ENCODE results near the gene SETBP1.

The SETBP1 gene

DNA sequence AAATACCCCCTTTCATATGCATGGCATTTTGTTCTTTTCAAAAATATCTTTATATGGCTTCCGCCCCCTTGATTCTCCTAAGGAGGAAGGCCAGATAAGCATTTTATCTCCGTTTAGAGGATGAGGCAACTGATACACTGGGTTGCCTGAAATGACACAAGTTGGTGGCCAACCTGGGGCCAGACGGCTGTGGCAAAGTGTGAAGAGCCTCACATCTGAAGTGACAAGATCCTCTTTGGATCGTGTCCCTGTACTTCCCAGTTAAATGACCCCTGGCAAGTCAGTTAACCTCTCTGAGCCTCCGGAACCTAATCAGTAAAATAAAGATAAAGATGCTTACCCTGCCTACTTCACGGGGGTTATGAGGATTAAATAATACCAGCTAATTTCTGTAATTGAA lies 4.6 kb downstream of the SETBP1 start:
- peaks cover 44 to 57% of the 10 kb centered on the region in 2 donors for H3K4me1 Mint-ChIP-seq
- no peaks in the 10 kb centered on the region for H3K9me3 Mint-ChIP-seq
- no peak overlapping the region for H3K27ac Mint-ChIP-seq
- peaks cover 49 to 59% of the 10 kb centered on the region in 2 donors for H3K36me3 Mint-ChIP-seq
- H3K27me3 Mint-ChIP-seq = no peaks in the 10 kb centered on the region
- no peak for DNase-seq
- no peak for ATAC-seq (replicated peaks)
- H3K4me3 Mint-ChIP-seq = no peak overlapping the region

- Mint-ChIP-seq H3K9me3 (no peaks in the 10 kb centered on the region), H3K27me3 (no peaks in the 10 kb centered on the region), H3K4me1 (peaks cover 44 to 59% of the 10 kb centered on the region in 2 donors), H3K36me3 (peaks cover 50 to 56% of the 10 kb centered on the region in 2 donors), H3K4me3 (peak overlapping the region in 1 of 2 donors; percentile 37), H3K27ac (peak overlapping the region; percentile 70)
- ATAC-seq (replicated peaks) = no peak
- no peak for DNase-seq
These were observed 5.5 kb downstream of the SETBP1 start for GRCh38 chr18:44686156-44686555.

- no peak for DNase-seq
- no peaks in the 10 kb centered on the region for H3K9me3 Mint-ChIP-seq
- no peaks in the 10 kb centered on the region for H3K27me3 Mint-ChIP-seq
- H3K27ac Mint-ChIP-seq = peak overlapping the region; percentile 40
- H3K4me3 Mint-ChIP-seq = no peak overlapping the region
- peaks cover 59 to 66% of the 10 kb centered on the region in 2 donors for H3K36me3 Mint-ChIP-seq
- peaks cover 54 to 68% of the 10 kb centered on the region in 2 donors for H3K4me1 Mint-ChIP-seq
- no peak for ATAC-seq (replicated peaks)
These were observed 6.7 kb downstream of the SETBP1 start for GRCh38 chr18:44687421-44687820.

DNA sequence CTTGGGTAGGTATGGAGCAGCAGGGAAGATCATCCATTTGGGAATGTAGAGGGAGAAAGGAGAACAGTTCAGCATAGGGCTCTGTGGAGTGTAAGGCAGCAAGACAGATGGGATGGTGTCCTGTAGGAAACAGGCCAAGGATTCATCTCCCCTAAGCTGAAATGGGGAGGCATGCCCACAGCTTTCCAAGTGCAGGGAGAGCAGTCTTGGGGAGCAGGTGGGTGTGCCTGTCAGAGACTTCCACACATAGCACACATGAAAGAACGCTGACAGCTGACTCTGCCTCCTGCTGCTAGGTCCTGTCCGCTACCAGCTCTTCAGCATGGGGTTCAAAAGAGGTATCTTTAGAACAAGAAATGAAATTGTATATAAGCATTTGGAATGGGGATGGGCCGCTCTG lies 9.0 kb downstream of the SETBP1 start:
- DNase-seq (no peak), ATAC-seq (replicated peaks) (no peak)
- H3K4me1 Mint-ChIP-seq = peaks cover 59 to 90% of the 10 kb centered on the region in 2 donors
- H3K36me3 Mint-ChIP-seq = peaks cover 67 to 78% of the 10 kb centered on the region in 2 donors
- peak overlapping the region; percentile 84 for H3K27ac Mint-ChIP-seq
- H3K27me3 Mint-ChIP-seq = no peaks in the 10 kb centered on the region
- no peaks in the 10 kb centered on the region for H3K9me3 Mint-ChIP-seq
- no peak overlapping the region for H3K4me3 Mint-ChIP-seq

GRCh38 chr18:44691148-44691925 lies 10.6 kb downstream of the SETBP1 start:
- Mint-ChIP-seq H3K27ac (peak overlapping the region; percentile 69), H3K36me3 (peaks cover 69 to 78% of the 10 kb centered on the region in 2 donors), H3K9me3 (no peaks in the 10 kb centered on the region), H3K4me3 (no peak overlapping the region), H3K4me1 (peaks cover 56 to 89% of the 10 kb centered on the region in 2 donors), H3K27me3 (no peaks in the 10 kb centered on the region)
- DNase-seq (no peak), ATAC-seq (replicated peaks) (no peak)

GRCh38 chr18:44693030-44693784 lies 12.5 kb downstream of the SETBP1 start:
- peak in 1 of 2 donors; percentile 34 for ATAC-seq (replicated peaks)
- DNase-seq = no peak
- Mint-ChIP-seq H3K27ac (no peak overlapping the region), H3K27me3 (no peaks in the 10 kb centered on the region), H3K4me3 (no peak overlapping the region), H3K36me3 (peaks cover 64 to 72% of the 10 kb centered on the region in 2 donors), H3K9me3 (no peaks in the 10 kb centered on the region), H3K4me1 (peaks cover 53 to 88% of the 10 kb centered on the region in 2 donors)

- DNase-seq = no peak
- ATAC-seq (replicated peaks) = no peak
- Mint-ChIP-seq H3K4me1 (peaks cover 51 to 88% of the 10 kb centered on the region in 2 donors), H3K36me3 (peaks cover 50 to 61% of the 10 kb centered on the region in 2 donors), H3K27ac (no peak overlapping the region), H3K4me3 (no peak overlapping the region), H3K27me3 (no peaks in the 10 kb centered on the region), H3K9me3 (no peaks in the 10 kb centered on the region)
These were observed 14.8 kb downstream of the SETBP1 start for GRCh38 chr18:44695503-44695902.

- Mint-ChIP-seq H3K27me3 (no peaks in the 10 kb centered on the region), H3K4me3 (no peak overlapping the region), H3K36me3 (peaks cover 50 to 59% of the 10 kb centered on the region in 2 donors), H3K27ac (peak overlapping the region; percentile 83), H3K4me1 (peaks cover 52 to 92% of the 10 kb centered on the region in 2 donors), H3K9me3 (peaks cover 0 to 1% of the 10 kb centered on the region in 2 donors)
- ATAC-seq (replicated peaks) = no peak
- no peak for DNase-seq
These were observed 16.2 kb downstream of the SETBP1 start for GRCh38 chr18:44696892-44697291.

GRCh38 chr18:44697315-44697714 lies 16.6 kb downstream of the SETBP1 start:
- ATAC-seq (replicated peaks) = no peak
- H3K4me3 Mint-ChIP-seq = no peak overlapping the region
- peaks cover 0 to 1% of the 10 kb centered on the region in 2 donors for H3K9me3 Mint-ChIP-seq
- no peaks in the 10 kb centered on the region for H3K27me3 Mint-ChIP-seq
- peaks cover 51 to 92% of the 10 kb centered on the region in 2 donors for H3K4me1 Mint-ChIP-seq
- no peak for DNase-seq
- peaks cover 52 to 61% of the 10 kb centered on the region in 2 donors for H3K36me3 Mint-ChIP-seq
- peak overlapping the region; percentile 21 for H3K27ac Mint-ChIP-seq

DNA sequence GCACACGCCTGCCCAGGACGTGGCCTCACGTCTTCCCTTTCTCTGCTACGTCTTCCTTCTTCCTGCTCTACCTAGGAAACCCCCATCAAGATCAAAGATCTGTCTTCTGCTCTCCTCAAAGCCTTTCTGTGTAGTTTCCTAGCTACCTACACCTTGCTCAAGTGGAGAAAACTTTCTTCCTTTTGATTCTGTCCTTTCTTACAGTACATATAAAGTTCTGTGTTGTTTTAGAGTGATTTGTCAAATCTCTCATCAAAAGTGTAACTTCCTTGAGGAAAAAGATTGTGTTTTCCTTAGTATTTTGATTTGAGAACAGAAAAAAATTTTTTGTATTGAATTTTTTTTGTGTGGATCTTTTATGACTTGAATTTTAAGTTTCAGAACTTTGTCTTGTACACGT lies 17.8 kb downstream of the SETBP1 start:
- no peak overlapping the region for H3K4me3 Mint-ChIP-seq
- peaks cover 0 to 1% of the 10 kb centered on the region in 2 donors for H3K9me3 Mint-ChIP-seq
- peaks cover 46 to 87% of the 10 kb centered on the region in 2 donors for H3K4me1 Mint-ChIP-seq
- no peak for ATAC-seq (replicated peaks)
- no peaks in the 10 kb centered on the region for H3K27me3 Mint-ChIP-seq
- H3K27ac Mint-ChIP-seq = no peak overlapping the region
- DNase-seq = no peak
- H3K36me3 Mint-ChIP-seq = peaks cover 51 to 61% of the 10 kb centered on the region in 2 donors

DNA sequence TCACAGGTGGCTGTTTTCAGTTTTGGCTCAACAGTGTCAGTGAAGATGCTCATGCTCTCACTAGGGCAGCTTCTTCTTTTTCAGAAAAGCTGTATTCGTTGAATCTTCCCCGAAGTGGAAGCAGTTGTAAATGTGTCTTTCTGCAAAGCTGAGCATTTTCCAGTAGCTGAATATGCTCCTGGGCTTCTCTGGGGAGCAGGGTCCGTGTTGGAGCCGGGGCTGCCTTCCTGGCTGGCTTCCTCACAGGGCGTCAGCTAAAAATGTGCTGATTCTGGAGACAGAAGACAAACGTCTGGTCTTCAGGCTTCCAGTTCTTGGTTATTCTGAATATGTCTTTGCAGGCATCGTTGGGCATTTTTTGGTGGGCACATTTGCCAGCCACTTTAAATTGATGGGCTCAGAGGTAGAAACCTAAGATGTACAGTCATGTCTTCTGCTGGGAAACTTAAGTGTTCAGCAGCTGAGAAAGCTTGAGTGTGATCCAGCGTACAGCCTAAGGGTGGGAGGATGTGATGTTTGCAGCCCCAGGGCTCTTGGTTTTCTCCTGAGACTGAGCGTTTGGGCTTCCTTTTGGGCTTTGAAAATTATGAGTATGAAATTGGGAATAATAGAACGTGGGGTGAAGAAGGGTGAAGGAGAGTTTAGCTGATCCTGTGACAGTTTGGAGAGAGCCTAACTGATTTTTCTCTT lies 19.0 kb downstream of the SETBP1 start:
- Mint-ChIP-seq H3K4me3 (no peak overlapping the region), H3K9me3 (peaks cover 0 to 1% of the 10 kb centered on the region in 2 donors), H3K27me3 (no peaks in the 10 kb centered on the region), H3K4me1 (peaks cover 53 to 87% of the 10 kb centered on the region in 2 donors), H3K36me3 (peaks cover 51 to 63% of the 10 kb centered on the region in 2 donors), H3K27ac (peak overlapping the region; percentile 33)
- DNase-seq (no peak), ATAC-seq (replicated peaks) (no peak)

DNA sequence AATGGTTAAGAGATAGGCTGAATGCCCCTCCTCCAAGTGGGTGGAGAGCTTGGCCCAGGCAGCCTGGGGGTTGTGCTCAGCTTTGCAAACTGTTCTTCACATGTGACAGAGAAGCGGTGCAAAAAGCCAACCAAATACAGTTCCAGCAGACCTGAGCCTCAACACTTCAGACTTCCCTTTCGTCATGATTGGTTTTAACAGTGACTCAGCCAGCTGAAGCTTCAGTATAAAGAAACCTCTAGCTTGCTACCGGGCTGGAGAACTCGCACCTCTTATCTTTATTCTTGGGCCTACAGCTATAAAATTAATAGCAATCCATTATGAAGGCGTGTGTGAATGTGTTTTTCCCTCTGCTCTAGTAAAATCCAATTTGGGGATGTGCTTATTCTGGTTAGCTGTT lies 20.0 kb downstream of the SETBP1 start:
- Mint-ChIP-seq H3K27me3 (no peaks in the 10 kb centered on the region), H3K4me3 (peak overlapping the region in 1 of 2 donors; percentile 49), H3K36me3 (peaks cover 51 to 61% of the 10 kb centered on the region in 2 donors), H3K27ac (no peak overlapping the region), H3K9me3 (peaks cover 0 to 1% of the 10 kb centered on the region in 2 donors), H3K4me1 (peaks cover 47 to 77% of the 10 kb centered on the region in 2 donors)
- peak; percentile 82 to 91 for ATAC-seq (replicated peaks)
- DNase-seq = no peak

GRCh38 chr18:44701227-44701626 lies 20.5 kb downstream of the SETBP1 start:
- H3K27me3 Mint-ChIP-seq = no peaks in the 10 kb centered on the region

GRCh38 chr18:44702594-44702993 lies 21.9 kb downstream of the SETBP1 start:
- peaks cover 0 to 1% of the 10 kb centered on the region in 2 donors for H3K9me3 Mint-ChIP-seq
- H3K36me3 Mint-ChIP-seq = peaks cover 55 to 70% of the 10 kb centered on the region in 2 donors
- no peaks in the 10 kb centered on the region for H3K27me3 Mint-ChIP-seq
- DNase-seq (no peak), ATAC-seq (replicated peaks) (no peak)
- H3K27ac Mint-ChIP-seq = no peak overlapping the region
- H3K4me1 Mint-ChIP-seq = peaks cover 45 to 72% of the 10 kb centered on the region in 2 donors
- no peak overlapping the region for H3K4me3 Mint-ChIP-seq

More at GRCh38 chr18:44701227-44701626, 20.5 kb downstream of the SETBP1 start:
- Mint-ChIP-seq H3K27ac (peak overlapping the region; percentile 33), H3K4me3 (peak overlapping the region in 1 of 2 donors; percentile 49), H3K4me1 (peaks cover 47 to 72% of the 10 kb centered on the region in 2 donors), H3K9me3 (peaks cover 0 to 1% of the 10 kb centered on the region in 2 donors), H3K36me3 (peaks cover 56 to 67% of the 10 kb centered on the region in 2 donors)
- no peak for ATAC-seq (replicated peaks)
- no peak for DNase-seq
